ENCODE data around the gene VCX3B.
"Not testable (repeated sequence)": the region's sequence is repeated elsewhere in the genome, so short reads cannot be mapped to it uniquely, and the experiment has no call there.

The VCX3B gene

GRCh38 chrX:8464530-8464929, at the start of gene VCX3B:
Gene VCX3B (plus strand): TSS chrX:8464830. CDS start chrX:8465451, 621 bp downstream.
- DNase-seq, result not testable (repeated sequence)

- no peak for DNase-seq
Measured at GRCh38 chrX:8418301-8418700, 46.3 kb upstream of the VCX3B start.

- DNase-seq, result no peak
Measured at GRCh38 chrX:8424912-8425311, 39.7 kb upstream of the VCX3B start.

GRCh38 chrX:8429692-8430249, 34.9 kb upstream of the VCX3B start:
- DNase-seq, result no peak

GRCh38 chrX:8430444-8430843, 34.2 kb upstream of the VCX3B start:
- no peak for DNase-seq

GRCh38 chrX:8432396-8432795, 32.2 kb upstream of the VCX3B start:
- no peak for DNase-seq

- DNase-seq, result no peak
Measured at GRCh38 chrX:8433109-8434062, 31.2 kb upstream of the VCX3B start.

- no peak for DNase-seq
Measured at GRCh38 chrX:8447368-8447767, 17.3 kb upstream of the VCX3B start.

GRCh38 chrX:8452343-8452742, 12.3 kb upstream of the VCX3B start:
- not testable (repeated sequence) for DNase-seq

GRCh38 chrX:8453611-8454010, 11.0 kb upstream of the VCX3B start:
- no peak for DNase-seq

GRCh38 chrX:8455557-8455956, 9.1 kb upstream of the VCX3B start:
- no peak for DNase-seq

- DNase-seq, result no peak
Measured at GRCh38 chrX:8462488-8462887, 2.1 kb upstream of the VCX3B start.

GRCh38 chrX:8484360-8484949, 19.8 kb downstream of the VCX3B start:
- DNase-seq, result no peak

GRCh38 chrX:8495036-8495435, 30.4 kb downstream of the VCX3B start:
- not testable (repeated sequence) for DNase-seq

GRCh38 chrX:8500203-8500602, 35.6 kb downstream of the VCX3B start:
- DNase-seq, result no peak

GRCh38 chrX:8502101-8502500, 37.5 kb downstream of the VCX3B start:
- DNase-seq, result not testable (repeated sequence)

GRCh38 chrX:8504451-8504850, 39.8 kb downstream of the VCX3B start:
- no peak for DNase-seq
